Activated naive CD8-positive, alpha-beta T cell treated with anti-CD3 and anti-CD28 coated beads, Interleukin-2, amount 50 U/mL, for 16 hours (primary cell): ENCODE measurements around the gene TRMO.

Experiments
- DNase-seq: peaks from one replicate; pipeline ENCODE4 v3.0.0-alpha.2; 2020; ENCODE audit warnings: low read depth, low spot score

Gene TRMO

DNA sequence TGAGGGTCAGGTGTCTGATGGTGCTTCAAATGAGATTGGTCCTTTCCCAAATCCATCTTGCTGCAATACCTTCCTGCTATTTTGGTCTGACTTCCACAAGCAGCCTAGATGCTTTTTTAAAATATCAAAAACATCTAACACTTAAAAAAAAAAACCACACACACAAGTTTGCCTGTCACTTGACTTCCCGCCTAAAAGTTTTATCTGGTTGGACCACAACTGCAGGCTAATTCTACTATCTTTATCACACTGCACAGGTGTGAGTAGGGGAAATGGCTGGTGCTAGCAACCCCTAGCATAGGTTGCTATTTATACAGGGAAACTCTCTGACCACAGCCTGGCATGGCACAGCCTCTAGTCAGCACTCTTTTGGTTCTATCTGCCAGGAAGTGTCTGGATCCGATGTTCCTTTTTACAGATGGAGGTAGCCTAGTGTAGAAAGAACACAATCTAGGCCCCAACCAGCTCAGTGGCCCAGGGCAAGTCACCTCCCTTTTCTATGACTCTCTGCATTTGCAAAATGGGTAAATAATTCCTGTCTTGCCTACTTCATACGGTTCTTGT is 15.9 kb upstream of the TRMO start, which contains the start of gene HEMGN:
Gene HEMGN (minus strand): TSS at position 92 of the 564 bp plus-strand sequence. CDS start 36 bp downstream, at position 56.
- DNase-seq = no peak

DNA sequence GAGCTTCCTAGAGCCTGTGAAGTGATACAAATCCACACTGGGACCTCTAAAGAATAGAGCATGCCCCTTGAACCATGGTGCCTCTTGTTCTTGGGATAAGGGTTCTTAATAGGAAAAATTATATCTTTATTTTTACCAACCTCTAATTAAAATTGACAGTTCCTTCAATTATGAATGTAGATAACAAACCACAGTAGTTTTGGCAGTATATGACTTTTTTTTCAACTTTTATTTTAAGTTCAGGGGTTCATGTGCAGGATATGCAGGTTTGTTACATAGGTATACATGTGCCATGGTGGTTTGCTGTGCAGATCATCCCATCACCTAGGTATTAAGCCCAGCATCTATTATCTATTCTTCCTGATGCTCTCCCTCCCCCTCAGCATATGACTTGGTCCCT is 14.7 kb upstream of the TRMO start:
- no peak for DNase-seq

DNA sequence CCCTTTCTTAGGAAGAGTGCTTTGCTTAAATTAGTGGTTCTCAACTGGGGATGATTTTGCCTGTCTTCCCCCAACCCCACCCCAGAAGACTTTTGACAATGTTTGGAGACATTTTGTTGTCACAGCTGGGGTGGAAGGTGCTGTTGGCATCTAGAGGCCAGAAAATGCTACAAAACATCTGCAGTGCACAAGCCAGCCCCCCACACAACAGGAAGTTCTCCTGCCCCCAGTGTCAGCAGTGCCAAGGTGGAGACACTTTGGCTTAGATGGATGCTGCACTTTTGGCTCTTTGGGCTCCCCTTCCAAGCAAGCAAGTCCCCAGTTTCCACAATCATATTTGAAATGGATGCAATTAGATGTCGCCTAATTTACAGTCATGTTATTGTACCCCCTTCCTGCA is 13.0 kb upstream of the TRMO start:
- no peak for DNase-seq

DNA sequence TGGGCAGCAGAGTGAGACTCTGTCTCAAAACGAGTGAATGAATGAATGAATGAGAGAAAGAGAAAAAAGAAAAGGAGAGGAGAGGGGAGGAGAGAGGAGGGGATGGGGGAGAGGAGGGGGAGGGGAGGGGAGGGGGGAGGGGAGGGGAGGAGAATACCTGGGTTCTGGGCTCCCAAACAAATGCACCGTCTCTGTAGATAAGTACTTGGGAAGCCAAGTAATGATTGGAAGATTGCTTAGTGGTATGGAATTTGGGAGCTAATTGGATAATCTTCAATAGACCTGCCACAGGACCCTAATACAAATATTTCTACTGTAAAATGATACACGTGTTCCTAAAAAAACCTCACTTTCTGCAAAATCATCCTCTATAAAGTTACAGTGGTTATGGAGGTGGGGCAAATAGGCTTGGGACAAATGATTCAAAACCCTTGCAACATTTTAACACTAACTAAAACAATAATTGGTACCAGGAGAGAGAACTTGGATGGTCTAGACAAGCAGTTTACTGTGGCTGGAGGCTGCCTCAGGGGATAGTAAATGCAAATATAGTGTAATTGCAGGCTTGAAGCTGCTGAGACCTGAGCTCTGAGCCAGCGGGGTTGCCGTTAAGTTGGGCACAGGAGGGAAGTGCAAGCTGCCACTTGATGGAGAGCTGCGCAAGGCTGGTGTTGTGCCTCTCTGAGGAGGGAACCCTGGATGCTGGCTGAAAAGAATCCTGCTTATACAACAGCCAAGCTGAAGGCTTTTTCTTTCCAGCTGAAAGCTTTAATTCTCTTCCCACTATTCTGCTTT is 12.2 kb upstream of the TRMO start:
- DNase-seq = no peak

DNA sequence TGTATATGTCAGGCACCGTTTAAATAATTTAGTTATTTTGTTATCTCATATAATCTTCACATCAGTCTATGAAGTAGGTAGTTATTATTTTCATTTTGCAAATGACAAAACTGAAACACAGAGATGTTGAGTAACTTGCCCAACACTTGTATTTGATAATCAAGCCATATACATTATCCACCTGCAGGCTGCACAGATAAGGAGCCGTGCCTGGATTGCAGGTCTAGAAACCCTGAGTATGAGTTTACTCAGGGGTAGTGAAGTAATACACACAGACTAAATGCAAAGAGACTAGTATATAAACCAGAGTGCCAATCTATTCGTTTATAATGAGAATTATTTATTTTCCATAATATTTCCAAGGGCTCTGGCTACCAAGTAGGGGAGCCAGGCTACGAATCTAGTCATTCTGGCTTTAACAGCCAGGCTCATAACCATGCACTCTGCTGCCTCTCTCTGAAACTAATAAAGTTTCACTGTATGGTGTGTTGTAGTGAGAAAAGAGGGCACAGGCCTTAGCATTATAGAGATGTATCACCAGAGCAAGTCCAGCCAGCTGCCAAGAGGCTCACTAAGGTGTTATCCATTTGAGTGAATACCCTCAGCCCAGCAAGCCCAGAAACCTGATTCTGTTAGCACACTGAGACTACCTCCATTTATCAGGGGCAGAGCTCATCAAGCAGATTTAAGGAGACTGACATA is 11.1 kb upstream of the TRMO start:
- DNase-seq = no peak

DNA sequence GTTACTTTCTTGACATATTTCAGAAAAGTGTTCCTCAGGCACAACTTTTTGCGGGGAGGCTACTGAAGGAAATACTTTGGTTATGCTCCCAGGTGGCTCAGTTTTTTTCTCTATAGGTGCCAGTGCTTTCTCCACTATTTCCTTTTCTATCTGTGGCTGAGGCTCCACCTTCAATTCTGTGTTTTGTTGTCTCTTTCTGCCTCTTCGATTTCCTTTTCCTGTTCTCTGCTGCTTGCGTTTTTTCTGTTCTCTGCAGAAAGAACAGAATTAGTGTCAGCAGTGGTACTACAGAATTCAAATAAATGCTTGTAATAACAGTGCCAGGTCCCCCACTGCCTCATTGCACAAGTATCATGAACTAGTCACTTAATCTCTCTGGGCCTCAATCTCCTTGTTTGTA is 8.7 kb upstream of the TRMO start:
- DNase-seq = no peak

DNA sequence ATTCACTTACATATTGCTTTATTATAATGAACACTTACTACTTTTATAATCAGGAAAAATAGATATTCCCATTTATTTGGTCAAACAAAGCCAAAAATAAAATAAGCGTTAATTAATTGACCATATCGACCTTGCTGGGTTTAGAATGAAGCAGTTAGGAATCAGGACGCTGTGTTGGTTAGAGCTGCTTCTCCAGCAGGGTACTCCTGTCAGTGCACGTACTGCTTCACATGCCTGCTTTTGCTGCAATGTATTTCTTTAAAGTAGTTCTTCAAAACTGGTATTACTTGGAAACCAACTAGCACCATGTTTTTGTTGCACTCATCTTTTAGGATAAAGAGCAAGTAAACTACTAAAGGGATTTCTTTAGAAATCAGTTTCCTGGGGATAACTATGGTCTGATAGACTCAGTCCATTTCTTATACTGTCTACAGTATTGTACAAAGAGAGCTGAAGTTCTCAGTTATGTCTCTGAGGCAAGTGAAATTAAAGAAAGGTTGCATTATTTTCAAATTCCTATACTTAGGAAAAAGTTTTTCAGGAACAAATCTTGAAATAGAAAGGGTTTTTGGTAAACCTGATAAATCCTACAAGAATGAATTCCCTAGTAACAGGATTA is 6.8 kb upstream of the TRMO start:
- DNase-seq = no peak

DNA sequence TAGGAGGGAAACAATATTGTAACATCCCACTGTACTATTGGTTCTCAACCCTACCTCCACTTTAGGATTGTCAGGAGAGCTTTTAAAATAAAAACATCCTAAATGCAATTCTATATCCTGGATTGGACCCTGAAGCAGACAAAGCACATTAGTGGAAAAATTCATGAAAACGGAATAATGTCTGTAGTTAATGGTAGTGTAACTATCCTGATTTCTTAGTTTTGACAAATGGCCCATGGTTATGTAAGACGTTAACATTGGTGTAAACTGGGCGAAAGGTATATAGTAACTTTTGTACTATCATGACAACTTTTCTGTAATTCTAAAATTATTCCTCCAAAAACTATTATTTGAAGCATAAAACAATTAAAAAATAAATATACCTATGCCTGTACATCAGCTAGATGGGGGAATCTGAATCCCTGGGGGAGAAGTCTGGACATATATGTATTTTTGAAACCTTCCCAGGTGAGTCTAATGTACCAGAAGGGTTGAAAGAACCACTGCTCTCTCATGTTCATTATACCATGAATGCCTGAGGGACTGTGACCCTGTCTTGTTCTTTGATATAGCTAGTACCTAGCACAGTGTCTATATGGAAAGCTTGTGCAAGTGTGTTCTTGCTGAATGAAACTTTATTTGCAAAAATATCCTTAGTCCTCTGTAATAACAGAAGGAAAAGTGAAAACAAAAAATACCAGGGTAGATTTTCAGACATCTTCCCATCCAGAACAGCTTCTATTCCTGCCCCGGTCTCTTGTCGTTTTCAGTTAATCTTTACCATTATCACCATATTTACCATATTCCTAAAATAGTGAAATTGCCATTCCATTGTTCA is 3.4 kb upstream of the TRMO start:
- no peak for DNase-seq

DNA sequence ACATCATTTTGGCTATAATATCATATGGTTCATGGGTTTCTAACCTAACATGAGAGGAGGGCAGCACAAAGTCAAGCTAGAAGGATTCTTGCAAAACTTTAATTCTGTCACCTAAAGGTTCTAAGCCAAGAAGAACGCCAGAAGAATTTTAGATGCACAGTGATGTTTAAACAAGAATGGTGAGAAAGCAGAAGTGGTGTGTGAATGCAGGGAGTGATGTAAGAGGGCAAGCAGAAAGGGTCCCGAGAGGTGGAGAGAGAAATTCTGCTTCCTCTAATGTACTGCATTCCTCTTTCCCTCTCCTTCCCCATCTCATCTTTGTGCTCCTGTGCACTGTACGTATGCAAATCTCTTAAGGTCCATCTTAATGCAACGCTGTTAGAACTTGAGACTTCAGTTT is 2.1 kb upstream of the TRMO start:
- no peak for DNase-seq

DNA sequence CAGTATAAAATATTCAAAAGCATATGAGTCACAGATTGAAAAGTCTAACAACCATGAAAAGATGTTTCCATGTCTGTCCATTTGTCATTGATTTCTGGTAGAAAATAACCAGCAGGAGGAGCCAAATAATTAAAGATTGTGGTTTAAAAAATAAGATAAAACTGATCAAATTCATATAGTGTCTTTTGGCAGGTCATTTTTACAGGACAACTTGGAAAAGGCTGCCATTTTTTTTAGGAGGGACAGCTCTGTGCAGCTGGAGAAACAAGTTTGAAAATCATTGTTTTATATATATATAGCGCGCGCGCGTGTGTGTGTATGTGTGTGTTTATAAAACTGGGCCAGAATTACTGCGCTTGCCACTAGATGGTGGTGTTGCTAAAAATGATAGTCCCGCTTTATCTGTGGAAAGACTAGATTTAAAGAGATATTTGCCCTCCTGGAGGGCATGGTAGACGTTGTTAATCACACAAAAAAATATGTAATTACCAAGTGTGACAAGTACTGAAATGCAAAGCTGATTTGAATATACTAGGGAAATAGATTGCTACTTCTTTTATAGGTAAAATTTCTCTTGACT is 1.3 kb upstream of the TRMO start:
- DNase-seq = peak; percentile 48

DNA sequence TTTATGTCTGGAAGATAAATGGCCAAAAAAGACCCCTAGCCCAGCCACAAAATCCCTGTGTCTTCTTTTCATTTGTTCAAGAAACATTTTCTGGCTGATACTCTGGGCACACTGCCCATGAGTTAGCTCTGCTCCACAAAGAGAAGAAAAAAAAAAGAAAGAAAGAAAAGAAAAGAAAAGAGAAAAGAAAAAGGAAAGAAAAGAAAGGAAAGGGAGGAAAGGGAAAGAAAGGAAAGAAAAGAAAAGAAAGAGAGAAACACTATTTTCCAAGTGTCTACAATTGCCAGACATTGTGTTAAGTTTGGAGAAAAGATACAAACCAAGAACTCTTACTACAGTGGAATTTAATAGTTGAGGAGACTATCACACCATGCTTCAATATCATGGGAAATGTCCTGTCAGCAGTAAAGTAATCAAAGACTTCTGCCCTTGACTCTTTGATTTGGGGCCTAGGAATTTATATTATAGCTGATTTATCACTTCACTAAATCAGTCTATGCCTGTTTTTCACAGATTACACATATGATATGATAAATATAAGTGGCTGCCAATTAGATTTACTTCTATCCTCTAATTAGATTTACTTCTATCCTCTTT is 3.0 kb downstream of the TRMO start:
- DNase-seq = no peak

DNA sequence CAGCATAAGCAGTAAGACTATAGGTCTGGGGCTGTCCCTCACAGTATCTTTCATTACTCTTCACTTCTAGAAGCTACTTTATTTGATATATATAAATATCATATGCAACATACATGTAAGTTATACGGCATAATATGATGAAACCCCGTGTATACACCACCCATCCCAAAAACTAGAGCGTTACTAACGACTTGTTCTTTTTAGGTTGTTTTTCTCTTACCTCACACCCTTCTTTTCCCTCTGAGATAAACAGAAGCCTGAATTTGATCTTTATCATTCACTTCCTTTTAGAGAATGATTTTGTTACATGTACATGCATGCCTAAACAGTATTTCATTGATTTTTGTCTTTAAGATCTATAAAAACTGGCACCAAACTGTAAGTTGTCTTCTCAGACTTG is 3.7 kb downstream of the TRMO start:
- DNase-seq = no peak

DNA sequence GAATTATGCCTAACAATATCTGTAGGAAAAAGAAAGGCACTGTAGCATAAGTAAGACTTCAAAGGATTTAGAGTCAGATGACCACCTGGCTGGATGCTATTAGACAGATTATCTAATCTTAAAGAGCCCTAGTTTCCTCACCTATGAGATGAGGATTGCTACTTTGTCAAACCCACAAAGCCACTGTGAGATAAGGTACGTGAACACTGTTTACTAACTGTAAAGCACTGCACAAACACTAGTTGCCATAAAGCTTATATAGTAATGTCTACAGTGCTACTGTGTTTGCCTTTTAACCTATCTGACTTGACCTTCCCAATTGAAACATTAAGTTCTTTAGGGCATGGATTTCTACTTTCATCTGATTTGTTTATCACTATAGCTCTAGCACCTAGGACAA is 10.3 kb downstream of the TRMO start:
- DNase-seq = no peak

DNA sequence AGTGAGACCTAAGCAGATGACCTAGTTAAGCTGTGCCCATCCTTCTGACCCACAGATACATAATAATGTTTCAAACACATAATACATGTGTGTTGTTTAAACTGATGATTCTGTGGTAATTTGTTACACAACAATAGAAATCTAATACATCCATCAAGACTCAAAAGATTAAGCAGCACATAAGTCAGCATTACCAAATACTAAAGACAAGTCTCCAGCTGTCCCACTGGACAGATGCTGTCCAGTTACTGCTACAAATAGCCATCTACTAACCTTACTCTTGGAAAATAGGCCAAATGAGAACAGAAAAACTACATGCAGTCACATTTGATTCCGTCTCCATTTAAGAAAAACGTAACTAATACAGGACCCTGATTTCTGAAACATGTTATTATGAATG is 10.8 kb downstream of the TRMO start:
- no peak for DNase-seq

DNA sequence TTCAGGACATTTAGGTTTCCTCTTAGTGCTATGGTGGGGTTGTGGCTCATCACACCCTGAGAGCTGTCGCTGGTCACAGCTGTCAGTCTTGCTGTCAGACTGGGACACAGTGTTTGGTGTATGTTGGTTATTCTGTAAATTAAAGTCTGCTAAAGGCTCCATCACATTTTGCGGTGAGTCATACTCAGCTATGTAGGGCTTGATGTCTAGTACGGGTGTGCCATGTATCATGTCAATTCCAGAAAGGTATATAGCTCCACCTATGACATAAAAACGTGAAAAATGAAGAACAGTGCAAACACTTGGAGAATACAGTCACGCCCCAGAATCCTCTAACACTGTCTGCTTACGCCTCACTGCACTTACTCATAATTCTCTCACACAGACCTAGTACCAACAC is 11.9 kb downstream of the TRMO start:
- DNase-seq = no peak

DNA sequence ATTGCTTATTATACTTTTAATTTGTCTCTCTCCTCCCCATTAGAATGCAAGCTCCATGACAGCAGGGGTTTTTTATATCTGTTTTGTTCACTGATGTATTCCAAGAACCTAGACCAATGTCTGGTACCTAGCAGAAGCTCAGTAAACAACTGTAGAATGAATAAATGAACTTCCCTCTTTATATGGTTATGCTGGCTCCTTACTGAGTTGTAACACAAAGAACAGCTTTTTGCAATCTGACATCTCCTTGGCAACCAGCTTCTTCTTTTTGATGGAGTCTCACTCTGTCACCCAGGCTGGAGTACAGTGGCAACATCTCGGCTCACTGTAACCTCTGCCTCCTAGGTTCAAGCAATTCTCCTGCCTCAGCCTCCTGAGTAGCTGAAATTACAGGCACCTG is 13.6 kb downstream of the TRMO start:
- no peak for DNase-seq

DNA sequence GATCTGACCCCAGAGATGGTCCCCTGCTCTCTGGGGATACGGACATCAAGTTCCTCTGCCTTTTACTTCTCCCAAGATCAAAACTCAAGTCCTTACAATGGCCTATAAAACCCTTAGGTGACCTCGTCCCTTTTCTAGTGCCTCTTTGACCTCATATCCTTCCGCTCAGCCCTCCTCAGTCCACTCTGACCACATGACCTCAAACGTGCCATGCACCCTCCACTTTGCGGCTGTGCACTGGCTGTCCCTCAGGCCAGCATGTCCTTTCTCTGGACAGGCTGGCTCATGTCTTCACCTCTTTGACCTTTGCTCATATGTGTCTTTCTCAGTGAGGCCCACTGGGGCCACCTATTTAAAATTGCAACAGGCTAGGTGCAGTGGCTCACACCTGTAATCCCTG is 14.7 kb downstream of the TRMO start:
- DNase-seq = no peak

DNA sequence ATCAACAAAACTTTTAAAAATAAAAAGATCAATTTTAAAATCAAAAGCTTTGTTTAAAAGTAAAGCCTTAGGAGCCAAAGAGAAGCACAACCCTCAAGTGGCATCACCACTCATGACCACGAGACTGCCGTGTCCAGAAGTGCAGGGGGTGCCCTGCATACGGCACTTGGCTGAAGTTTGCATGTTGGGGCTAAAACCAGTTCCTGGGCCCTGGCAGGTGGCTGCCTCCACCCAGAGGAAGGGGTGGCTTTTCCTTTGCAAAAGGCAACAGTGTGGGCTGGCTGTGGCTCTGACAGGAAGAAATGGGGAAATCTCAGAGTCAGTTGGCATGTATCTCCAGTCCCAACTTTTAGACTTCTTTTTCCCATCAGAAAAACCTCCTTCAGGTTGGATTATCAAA is 15.3 kb downstream of the TRMO start:
- no peak for DNase-seq

DNA sequence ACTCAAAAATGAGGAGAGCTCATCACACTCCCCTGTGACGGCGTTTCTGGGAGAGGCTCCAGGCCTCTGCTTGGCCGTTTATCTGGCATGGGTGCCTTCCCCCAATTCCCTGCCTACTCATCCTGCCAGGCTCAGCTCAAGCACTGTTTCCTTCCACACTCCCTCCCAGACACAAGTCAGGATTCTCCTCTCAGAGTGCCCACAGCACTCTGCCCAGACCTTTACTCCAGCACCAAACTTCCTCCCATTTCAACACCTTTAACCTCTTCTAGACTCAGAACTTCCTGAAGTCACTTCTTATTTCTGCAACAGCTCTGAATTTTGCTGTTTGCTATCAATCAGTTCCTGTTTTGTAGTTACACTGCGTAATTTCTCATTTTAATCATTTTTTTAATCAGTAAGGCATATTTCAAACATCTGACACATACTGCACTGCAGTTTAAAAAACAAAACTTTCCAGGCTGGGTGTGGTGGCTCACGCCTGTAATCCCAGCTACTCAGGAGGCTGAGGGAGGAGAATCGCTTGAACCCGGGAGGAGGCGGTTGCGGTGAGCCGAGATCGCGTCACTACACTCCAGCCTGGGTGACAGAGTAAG is 16.0 kb downstream of the TRMO start:
- DNase-seq = no peak

DNA sequence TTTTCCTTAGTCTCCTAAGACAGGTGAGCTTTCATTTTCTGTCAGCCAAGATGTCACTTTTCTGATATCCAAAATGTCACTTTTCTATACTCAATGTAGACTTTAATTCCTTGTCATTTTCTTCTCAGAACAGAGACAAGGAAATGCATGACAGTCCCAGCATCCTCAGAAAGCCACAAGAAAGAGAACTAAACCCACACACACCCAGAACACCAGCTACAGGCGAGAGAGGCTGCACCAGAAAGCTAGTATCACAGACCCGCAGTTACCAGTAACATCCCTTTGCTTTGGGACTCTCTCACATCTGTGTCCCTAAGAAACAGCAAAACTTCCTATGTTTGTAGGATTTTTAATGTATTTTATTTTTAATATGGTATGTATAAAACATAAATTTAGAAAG is 17.1 kb downstream of the TRMO start:
- no peak for DNase-seq
